Measurements from ENCODE around the gene MTHFSD.

MTHFSD gene

GRCh38 chr16:86525696-86526095 is 29.3 kb downstream of the MTHFSD start:
- DNase-seq: no peak

- DNase-seq: no peak
Observed at GRCh38 chr16:86524029-86524428, 31.0 kb downstream of the MTHFSD start.

- no peak for DNase-seq
Observed at GRCh38 chr16:86523166-86523740, 31.8 kb downstream of the MTHFSD start.

DNA sequence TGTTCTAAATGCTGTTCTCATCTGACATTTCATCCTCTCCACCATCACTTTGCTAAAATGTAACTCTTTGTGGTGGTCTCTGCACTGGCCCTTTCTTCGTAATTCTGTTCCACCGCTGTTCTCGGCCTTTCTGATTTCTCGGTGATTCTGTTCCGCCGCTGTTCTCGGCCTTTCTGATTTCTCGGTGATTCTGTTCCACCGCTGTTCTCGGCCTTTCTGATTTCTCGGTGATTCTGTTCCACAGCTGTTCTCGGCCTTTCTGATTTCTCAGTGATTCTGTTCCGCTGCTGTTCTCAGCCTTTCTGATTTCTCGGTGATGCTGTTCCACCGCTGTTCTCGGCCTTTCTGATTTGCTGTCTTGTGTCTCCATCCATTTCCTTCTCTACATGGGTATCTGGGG is 32.4 kb downstream of the MTHFSD start:
- no peak for DNase-seq

- DNase-seq: no peak
Observed at GRCh38 chr16:86521236-86522197, 33.5 kb downstream of the MTHFSD start.

DNA sequence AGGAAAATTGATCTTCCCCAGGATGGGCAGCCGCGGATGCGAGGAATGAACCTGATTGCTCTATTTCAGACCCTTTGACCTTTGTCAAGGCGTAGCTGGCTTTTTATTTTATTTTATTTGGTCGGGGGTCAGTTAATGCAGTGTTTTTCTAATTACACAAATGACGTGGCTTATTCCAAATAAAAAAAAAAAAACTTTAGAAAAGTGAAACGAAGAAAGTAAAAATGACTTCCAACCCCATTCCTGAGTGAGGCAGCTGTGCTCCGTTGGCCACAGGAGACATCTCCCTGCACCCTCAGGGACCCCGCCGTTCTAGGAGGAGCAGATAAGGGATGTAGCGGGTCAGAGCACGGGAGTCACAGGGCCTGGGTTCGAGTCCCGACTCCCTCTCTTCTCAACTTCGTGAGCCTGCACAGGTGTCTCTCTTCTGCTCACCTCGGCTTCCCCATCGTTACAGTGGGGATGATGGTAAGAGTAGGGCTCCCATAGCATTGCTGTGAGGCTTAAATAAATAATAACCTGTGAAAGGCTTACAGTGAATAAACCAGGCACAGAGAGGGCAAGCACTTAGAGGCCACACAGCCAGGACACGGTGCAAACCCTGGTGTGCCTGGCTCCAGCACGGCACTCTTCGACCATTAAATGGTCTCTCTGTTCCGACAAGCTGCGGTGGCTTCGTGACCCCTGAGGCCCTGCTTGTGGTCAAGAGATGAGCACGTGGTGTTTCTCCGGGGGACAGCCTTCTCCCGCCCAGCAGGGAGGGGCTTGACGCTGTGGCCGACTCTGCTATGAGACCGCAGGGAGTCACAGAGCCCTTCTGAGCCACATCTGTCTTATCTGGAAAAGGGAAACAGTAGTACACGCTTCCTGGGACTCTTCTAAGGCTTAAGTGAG is 34.5 kb downstream of the MTHFSD start:
- DNase-seq: no peak

GRCh38 chr16:86519649-86520316 is 35.3 kb downstream of the MTHFSD start:
- no peak for DNase-seq

GRCh38 chr16:86519007-86519648 is 35.9 kb downstream of the MTHFSD start:
- DNase-seq: no peak

GRCh38 chr16:86517652-86518258 is 37.3 kb downstream of the MTHFSD start:
- DNase-seq: no peak

GRCh38 chr16:86517033-86517432 is 38.0 kb downstream of the MTHFSD start:
- no peak for DNase-seq

DNA sequence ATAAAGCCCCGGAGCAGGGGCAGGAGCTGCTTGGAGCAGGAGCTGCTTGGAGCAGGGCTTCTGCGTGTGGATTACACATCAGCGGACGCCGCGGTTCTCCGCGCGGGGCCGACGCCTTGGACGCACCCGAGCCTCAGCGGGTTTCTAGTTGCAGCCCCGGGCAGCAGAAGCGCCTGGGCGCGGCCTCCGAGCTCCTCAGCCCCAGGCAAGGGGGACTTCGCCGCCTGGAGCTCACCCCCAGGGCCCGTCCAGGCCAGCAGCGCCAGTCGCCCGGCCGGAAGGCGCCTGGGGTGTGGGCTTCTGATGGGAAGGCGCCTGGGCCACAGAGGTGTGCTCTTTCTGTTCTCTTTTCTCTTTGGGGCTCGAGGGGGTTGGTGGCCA is 38.4 kb downstream of the MTHFSD start:
- no peak for DNase-seq

DNA sequence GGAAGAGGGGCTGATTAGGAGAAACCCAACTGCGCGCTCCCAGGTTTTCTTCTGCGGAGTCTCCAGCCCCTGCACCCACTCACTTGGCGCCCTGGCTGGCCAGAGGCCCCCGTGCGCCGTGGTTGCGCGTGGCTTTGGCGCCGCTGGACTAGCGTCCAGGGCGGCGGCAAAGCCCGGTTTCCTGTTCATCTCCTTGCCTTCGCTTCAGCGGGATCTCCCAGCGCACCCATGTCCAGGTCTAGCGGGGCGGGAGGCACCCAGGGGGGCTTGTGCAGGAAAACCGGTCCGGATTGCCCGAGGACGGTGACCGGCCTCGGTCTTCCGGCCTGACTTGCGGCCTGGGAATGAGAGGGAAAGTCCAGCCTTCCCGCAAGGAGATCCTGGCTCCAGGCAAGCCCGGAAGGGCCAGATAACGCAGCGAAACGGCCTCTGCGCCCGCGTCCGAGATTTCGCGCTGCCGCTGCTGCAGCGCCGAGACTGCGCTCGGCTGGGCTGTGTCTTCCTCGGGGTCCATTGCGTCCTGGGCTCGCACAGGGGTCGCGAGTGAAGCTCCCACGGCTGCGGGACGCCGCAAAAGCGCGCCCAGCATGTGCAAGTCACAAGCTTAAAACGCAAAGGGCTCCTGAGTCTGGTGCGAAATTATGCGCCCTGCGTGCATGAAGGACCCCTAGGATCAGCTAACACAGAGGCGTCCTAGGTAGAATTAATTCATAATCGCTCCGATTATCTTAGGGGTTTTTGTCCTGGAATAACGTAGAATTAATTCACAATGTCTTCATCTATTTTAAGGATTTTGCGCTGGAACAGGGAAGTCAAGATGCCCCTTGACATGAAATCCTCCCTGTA is 39.0 kb downstream of the MTHFSD start:
- no peak for DNase-seq

DNA sequence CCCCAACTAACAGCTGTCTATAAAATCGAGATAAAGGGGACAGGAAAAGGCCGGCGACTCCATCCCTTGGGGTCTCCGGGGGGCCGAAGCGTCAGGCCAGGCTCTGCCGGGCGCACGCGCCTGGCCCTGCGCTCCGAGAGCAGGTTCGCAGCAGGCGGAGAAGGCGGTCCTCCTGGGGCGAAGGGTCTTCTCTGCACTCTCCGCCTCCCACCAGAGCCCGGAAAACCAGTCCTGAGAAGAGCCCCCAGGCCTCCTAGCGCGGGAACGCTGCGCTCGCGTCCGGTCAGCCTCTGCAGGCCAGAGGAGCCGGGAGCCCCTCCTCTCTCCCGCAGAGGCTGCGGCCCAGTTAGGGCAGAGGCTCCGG is 39.6 kb downstream of the MTHFSD start:
- no peak for DNase-seq

DNA sequence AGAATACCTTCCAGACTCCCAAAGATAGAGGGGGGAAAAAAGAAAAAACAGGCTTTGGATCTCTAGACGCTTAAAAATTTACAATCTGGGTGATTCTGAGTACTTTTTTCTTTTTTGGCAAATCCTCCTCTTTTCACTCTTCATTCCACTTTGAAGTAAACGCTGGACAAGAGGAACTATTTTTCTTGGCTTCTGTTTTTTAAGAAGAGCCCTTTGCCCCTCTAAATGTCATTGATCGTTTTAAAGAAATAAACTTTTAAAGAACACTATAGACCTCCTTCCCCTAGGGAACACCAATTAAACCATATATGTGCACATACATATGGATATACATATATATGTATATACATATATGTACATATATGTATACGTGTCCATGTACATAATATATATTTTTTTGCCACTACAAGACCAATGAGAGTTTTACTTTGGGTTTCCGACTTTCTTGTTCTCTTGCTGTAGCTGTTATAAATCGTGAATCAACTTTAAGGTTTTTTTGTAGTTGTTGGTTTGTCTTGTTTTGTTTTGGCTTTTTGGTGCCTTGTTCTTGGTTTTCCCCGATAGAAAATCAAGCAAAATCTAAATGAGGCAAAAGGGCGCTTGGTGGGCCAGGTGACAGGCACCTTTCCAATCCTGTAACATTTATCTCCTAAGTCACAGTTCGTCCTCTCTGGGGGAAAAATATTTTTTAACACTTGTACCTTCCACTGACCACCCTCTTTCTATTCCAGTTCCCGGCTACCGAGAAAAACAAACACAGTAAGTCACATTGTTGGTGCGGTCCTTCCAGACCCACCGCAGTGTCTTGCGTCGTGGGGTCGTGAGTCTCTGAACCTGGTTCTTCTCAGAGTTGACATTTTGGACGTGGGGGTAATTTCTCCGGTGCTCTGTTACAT is 40.3 kb downstream of the MTHFSD start:
- DNase-seq: no peak

DNA sequence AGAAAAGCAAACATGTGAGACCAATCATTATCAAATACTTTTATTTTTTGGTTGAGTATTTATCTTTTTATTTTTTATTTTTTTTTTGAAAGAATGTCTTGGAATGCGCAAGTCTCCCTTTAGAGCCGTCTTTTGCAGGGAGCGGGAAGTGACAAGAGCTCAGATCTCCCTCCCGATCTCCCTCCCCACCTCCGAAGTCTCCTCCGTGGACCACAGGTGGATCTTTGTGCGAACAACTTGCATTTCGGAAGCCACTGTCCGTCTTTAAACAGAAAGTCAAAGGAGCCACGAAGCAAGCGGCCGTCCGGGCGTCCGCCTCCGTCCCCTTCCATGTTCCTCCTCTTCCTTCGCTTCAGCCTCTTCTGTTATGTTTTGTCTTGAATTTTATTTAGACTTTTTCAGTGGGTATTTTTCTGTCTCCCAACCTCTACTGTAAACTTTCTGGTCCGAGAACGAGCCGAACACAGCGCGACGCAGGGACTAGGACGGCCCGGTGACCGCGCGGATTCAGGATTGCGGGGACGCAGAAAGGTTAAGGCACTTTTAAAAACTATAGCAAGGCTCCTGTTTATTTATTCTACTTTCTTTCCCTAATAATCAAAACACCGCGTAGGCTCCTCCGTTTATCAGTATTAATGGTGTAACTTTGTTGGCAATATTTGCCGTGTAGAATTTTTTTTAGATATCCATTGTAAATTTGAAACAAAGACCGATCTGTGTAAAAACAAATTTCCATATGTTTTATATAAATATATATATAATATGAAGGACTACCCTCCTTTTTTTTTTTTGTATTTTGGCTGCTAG is 41.4 kb downstream of the MTHFSD start:
- no peak for DNase-seq

DNA sequence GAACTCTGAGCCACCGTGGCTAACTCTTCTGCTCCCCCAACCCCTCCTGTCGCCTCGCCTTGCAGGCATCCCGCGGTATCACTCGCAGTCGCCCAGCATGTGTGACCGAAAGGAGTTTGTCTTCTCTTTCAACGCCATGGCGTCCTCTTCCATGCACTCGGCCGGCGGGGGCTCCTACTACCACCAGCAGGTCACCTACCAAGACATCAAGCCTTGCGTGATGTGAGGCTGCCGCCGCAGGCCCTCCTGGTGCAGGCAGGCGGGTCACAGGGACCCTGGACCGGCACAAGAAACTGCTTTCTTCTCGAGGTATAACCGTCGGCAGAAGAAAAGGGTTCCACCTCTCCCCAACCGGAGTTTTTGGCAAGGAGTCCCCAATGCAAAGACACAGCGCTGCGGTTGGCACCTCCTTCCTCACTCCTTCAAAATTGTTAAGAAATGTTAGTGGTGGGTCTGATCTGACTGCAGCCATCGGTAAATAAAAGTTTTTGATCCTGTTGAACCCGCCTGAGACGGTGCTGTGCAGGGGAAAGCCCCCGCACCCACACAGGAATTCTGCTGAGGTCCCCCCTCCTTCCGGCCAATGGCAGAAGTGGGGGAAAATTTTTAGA is 42.1 kb downstream of the MTHFSD start:
- no peak for DNase-seq

DNA sequence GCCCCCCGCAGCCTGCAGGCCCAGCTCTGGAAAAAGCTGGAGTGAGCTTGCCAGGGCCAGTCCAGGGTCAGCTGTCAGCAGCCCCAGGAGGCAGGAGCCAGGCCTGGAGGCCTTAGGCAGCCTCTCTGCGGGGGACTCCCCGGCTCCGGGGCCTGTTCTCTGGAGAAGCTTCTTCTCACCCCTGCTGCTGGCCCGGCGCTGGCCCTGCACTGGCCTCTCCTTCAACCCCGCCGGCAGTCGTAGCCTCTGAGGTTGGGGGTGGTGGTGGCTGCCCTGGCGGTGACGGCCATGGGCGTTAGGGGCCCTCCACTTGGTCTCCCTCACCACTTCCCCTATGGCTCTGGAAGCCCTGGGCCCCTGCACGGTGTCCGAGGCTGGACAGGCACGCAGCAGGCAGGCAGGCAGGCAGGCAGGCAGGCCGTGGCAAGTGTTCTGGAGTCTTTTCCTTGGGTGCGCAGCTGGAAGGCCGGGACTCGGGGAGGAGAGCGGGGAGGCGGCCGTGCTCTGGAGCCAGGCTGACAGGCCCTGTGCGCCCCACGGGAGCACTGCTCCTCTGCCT is 42.7 kb downstream of the MTHFSD start:
- no peak for DNase-seq

Measured in cerebellar nuclear complex (tissue), 1 donor.